ENCODE measurements around the gene RNF212.

RNF212 gene

DNA sequence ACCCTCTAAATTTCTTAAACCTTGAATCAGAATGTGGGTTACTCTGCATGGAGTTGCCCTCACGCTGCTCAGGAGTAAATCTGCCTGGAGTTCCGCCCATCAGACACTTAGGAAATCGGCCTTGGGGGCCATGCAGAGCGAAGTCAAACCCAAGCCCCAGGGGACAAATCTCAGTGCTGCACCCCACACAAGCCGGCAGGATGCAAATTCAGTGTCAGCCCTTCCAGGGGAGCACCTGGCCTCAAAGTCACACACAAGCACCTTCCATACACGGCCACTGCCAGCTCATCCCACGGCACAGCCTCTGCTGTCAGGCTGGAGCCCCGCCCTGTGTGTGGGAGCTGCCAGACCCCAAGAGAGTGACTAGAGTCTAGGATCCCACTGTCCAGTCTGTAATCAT, 27.4 kb downstream of the RNF212 start:
- no peak for TF ChIP-seq EP300 (IDR thresholded peaks at IDR 0.05; ENCODE audit: borderline replicate concordance)
- TF ChIP-seq CREB1 (IDR thresholded peaks at IDR 0.05; ENCODE audit: low read depth), result no peak
- TF ChIP-seq EGR1 (IDR thresholded peaks at IDR 0.05), result no peak
- TF ChIP-seq TAF1 (IDR thresholded peaks at IDR 0.05; ENCODE audit: low read depth), result no peak
- TF ChIP-seq TEAD4 (IDR thresholded peaks at IDR 0.05), result no peak
- no peak for TF ChIP-seq ZBTB7A (IDR thresholded peaks at IDR 0.05; ENCODE audit: low read depth)
- no peak for TF ChIP-seq TCF12 (IDR thresholded peaks at IDR 0.05; ENCODE audit: low read depth)
- TF ChIP-seq, protein P1, sequence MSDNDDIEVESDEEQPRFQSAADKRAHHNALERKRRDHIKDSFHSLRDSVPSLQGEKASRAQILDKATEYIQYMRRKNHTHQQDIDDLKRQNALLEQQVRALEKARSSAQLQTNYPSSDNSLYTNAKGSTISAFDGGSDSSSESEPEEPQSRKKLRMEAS (IDR thresholded peaks at IDR 0.05), result no peak
- no peak for TF ChIP-seq FOXM1 (IDR thresholded peaks at IDR 0.05; ENCODE audit: borderline replicate concordance, low read depth)
- TF ChIP-seq, protein P2, sequence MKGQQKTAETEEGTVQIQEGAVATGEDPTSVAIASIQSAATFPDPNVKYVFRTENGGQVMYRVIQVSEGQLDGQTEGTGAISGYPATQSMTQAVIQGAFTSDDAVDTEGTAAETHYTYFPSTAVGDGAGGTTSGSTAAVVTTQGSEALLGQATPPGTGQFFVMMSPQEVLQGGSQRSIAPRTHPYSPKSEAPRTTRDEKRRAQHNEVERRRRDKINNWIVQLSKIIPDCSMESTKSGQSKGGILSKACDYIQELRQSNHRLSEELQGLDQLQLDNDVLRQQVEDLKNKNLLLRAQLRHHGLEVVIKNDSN (IDR thresholded peaks at IDR 0.05), result no peak
- TF ChIP-seq, protein P3, sequence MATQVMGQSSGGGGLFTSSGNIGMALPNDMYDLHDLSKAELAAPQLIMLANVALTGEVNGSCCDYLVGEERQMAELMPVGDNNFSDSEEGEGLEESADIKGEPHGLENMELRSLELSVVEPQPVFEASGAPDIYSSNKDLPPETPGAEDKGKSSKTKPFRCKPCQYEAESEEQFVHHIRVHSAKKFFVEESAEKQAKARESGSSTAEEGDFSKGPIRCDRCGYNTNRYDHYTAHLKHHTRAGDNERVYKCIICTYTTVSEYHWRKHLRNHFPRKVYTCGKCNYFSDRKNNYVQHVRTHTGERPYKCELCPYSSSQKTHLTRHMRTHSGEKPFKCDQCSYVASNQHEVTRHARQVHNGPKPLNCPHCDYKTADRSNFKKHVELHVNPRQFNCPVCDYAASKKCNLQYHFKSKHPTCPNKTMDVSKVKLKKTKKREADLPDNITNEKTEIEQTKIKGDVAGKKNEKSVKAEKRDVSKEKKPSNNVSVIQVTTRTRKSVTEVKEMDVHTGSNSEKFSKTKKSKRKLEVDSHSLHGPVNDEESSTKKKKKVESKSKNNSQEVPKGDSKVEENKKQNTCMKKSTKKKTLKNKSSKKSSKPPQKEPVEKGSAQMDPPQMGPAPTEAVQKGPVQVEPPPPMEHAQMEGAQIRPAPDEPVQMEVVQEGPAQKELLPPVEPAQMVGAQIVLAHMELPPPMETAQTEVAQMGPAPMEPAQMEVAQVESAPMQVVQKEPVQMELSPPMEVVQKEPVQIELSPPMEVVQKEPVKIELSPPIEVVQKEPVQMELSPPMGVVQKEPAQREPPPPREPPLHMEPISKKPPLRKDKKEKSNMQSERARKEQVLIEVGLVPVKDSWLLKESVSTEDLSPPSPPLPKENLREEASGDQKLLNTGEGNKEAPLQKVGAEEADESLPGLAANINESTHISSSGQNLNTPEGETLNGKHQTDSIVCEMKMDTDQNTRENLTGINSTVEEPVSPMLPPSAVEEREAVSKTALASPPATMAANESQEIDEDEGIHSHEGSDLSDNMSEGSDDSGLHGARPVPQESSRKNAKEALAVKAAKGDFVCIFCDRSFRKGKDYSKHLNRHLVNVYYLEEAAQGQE (IDR thresholded peaks at IDR 0.05; ENCODE audit: low read depth), result no peak
- no peak for TF ChIP-seq RAD21 (IDR thresholded peaks at IDR 0.05; ENCODE audit: low read depth)
- no peak for TF ChIP-seq CEBPB (IDR thresholded peaks at IDR 0.05)

DNA sequence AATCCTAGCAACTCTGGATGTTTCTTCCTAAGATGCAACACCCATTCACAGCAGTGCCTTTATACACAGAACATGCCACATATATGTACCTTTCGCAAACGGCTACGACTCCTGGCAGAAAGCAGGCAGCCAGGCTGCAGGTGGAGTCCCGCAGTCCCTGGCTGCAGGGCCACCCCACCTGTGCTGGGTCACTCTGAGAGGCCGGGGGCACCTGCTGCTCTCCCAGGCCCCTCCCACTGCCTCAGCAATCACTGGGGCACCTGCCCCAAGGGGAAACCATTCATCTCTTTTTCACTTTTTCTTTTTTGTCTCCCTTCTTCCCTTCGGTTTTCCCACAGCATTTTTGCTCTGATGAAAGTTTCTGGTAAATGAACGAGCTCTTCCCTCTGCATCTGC, 28.0 kb downstream of the RNF212 start:
- TF ChIP-seq CEBPB (IDR thresholded peaks at IDR 0.05), result no peak
- TF ChIP-seq TAF1 (IDR thresholded peaks at IDR 0.05; ENCODE audit: low read depth), result no peak
- no peak for TF ChIP-seq CREB1 (IDR thresholded peaks at IDR 0.05; ENCODE audit: low read depth)
- TF ChIP-seq, protein P1 (IDR thresholded peaks at IDR 0.05), result no peak

DNA sequence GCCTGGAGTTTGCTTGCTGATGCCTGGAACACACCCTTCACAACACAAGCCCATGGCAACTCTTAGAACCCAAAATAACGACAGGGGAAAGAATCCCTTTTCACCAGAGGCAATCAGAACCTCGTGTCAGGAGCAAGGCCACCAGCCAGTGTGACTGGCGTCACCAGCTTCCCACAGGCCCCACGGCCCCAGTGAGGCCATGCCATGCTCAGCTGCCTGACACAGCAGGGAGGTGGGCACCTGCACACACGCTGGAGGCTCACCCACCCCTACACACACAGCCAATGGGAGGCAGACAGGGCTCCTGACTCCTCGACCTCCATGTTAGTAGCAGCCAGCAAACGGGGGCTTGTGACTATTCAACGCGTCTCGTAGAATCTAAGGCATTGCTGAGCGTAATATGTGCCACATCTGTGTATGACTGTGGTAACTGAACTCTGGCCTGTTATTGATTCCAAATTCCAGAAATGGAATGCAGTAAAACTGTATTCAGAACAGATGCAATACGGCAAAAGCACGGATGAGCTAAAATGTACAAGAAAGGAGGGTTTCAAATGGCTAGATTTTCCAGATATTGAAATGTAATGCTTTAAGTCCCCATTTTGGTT, 28.5 kb downstream of the RNF212 start:
- no peak for TF ChIP-seq EP300 (IDR thresholded peaks at IDR 0.05; ENCODE audit: borderline replicate concordance)
- TF ChIP-seq ZBTB7A (IDR thresholded peaks at IDR 0.05; ENCODE audit: low read depth), result no peak

DNA sequence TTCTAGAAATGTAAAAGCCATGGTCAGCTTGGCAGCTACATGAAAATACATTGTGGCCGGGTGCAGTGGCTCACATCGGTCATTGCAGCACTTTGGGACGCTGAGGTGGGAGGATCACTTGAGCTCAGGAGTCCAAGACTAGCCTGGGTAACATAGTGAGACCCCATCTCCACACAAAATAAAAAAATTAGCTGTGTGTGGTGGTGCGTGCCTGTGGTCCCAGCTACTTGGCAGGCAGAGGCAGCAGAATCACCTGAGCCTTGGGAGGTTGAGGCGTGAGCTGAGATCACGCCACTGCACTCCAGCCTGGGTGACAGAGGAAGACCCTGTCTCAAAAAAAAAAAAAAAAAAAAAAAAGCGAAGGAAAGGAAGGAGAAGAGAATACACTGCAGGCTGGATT, 29.0 kb downstream of the RNF212 start:
- TF ChIP-seq YY1 (IDR thresholded peaks at IDR 0.05; ENCODE audit: low read depth) (no peak), ZBTB7A (IDR thresholded peaks at IDR 0.05; ENCODE audit: low read depth) (no peak), TAF1 (IDR thresholded peaks at IDR 0.05; ENCODE audit: low read depth) (no peak), CREB1 (IDR thresholded peaks at IDR 0.05; ENCODE audit: low read depth) (no peak), FOXM1 (IDR thresholded peaks at IDR 0.05; ENCODE audit: borderline replicate concordance, low read depth) (no peak), RAD21 (IDR thresholded peaks at IDR 0.05; ENCODE audit: low read depth) (no peak), EP300 (IDR thresholded peaks at IDR 0.05; ENCODE audit: borderline replicate concordance) (no peak), CEBPB (IDR thresholded peaks at IDR 0.05) (no peak), EGR1 (IDR thresholded peaks at IDR 0.05) (no peak), TCF12 (IDR thresholded peaks at IDR 0.05; ENCODE audit: low read depth) (no peak), NFIC (IDR thresholded peaks at IDR 0.05) (no peak), TEAD4 (IDR thresholded peaks at IDR 0.05) (no peak)
- TF ChIP-seq, protein P1 (IDR thresholded peaks at IDR 0.05), result no peak
- TF ChIP-seq, protein P2 (IDR thresholded peaks at IDR 0.05), result no peak
- TF ChIP-seq, protein P3 (IDR thresholded peaks at IDR 0.05; ENCODE audit: low read depth), result no peak

DNA sequence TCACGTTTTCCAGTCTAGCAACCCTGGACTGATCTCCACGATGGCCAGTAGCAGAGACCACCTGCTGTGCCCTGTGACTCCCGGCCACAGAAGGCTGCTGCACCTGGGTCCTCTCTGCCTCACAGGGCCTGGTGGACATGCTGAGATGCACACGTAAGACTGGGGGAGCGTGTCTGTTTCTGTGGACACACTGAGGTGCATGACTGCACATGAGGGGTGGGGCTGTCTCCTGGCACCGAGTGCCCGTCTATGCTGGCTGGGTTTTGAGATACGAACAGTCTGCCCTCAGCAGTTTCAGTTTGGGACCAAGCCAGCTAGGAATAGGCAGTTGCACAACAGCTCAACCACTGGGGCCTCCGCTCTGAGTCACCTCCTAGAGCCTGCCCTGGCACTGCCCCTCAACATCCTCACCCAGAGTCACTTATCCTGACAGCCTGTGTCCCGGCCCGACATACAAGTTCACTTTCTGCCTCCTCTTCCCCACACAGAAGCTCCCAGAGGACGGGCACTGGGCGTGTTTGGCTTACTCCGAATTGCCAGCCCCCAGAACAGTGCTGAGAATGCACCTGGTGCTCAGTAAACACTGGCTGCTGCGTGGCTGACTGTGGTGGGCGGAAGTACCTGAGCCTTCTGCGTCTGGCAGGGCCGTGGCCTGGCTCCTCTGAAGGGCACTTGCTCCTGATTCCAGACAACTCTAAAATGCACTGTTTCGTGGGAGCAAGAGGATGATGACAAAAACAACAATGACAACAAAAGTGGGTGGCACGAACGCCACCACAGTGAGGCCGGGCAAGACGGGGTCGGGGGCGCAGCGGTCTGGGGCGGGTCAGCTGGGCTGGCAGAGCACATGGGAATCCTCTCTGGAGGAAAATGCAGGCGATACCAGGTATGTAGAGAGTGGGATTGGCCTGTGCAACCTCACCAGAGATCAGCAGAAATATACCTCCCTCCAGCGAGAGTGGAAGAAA, 30.9 kb downstream of the RNF212 start:
- TF ChIP-seq, protein P2 (IDR thresholded peaks at IDR 0.05), result peak; percentile 39; the same call in 1 of the 2 replicates
- TF ChIP-seq TCF12 (IDR thresholded peaks at IDR 0.05; ENCODE audit: low read depth) (peak; percentile 97), CEBPB (IDR thresholded peaks at IDR 0.05) (peak; percentile 99), ZBTB7A (IDR thresholded peaks at IDR 0.05; ENCODE audit: low read depth) (peak; percentile 52; the same call in 1 of the 2 replicates), NFIC (IDR thresholded peaks at IDR 0.05) (peak; percentile 95), EP300 (IDR thresholded peaks at IDR 0.05; ENCODE audit: borderline replicate concordance) (peak; percentile 93), FOXM1 (IDR thresholded peaks at IDR 0.05; ENCODE audit: borderline replicate concordance, low read depth) (peak; percentile 63; the same call in 1 of the 2 replicates), CREB1 (IDR thresholded peaks at IDR 0.05; ENCODE audit: low read depth) (no peak), TAF1 (IDR thresholded peaks at IDR 0.05; ENCODE audit: low read depth) (no peak), YY1 (IDR thresholded peaks at IDR 0.05; ENCODE audit: low read depth) (0 out of 2 replicates have a peak, but pooled peaks have one; percentile 27), EGR1 (IDR thresholded peaks at IDR 0.05) (no peak; the same call in 1 of the 2 replicates), TEAD4 (IDR thresholded peaks at IDR 0.05) (peak; percentile 70), RAD21 (IDR thresholded peaks at IDR 0.05; ENCODE audit: low read depth) (peak; percentile 31; the same call in 1 of the 2 replicates)
- TF ChIP-seq, protein P1 (IDR thresholded peaks at IDR 0.05), result peak; percentile 64
- TF ChIP-seq, protein P3 (IDR thresholded peaks at IDR 0.05; ENCODE audit: low read depth), result no peak

Data from Ishikawa (cell line).